ENCODE measurements around the gene PHF21B. TPM values are rescaled to one million over a fixed set of nuclear protein-coding genes. Genes with fewer than 3 reads are reported as not detected.

Gene PHF21B
- polyA plus RNA-seq, 1 donor (not counting 4 experiments of a cell fraction or from before 2014, with no cell fraction given), result not detected

DNA sequence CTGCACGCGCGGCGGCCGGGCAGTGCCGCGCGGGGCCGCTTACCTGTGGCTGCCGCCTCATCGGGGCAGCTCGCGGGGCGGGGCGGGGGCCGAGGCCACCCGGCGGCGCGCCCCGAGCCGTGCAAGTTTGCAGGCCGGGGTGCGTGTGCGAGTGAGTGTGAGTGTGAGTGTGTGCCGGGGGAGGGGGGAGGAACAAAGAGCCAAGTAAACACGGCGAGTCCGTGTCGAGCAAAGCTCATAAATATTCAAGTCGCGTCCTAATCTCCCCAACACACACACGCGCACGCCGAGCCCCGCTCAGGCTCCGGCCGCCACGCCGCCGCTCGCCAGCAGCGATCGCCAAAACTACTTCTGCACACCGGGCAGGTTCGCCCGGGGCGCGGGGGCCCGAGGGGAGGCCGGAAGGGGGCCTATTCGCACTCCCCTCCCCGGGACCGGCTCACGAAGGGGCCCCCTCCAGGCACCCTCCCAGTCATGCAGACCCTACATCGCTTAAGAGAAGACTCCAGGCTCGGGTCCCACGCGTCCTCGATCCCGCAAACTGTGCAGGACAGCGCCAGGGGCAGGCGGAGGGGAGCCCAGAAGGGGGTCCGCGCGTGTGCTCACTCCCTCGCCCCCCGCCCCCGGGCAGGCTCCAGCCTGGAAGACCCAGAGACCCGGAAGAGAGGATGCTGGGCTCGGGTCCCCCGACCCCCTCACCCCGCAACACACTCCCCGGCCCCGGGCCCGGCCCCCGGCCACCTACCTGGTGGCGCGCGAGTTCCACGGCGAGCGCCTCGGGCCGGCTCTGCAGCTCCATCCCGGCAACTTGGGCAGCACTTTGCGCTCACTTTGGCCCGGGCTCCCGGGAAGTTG lies 827 bp downstream of the PHF21B start:
- Histone ChIP-seq H3K9ac (ENCODE audit: control insufficient read depth, extremely low read depth, insufficient read depth, low read length) (no peak overlapping the region), H3K36me3 (ENCODE audit: control insufficient read depth in 2 of 2, extremely low read depth in 1 of 2, insufficient read depth in 2 of 2, low read length in 2 of 2) (no peaks in the 10 kb centered on the region), H3K9me1 (ENCODE audit: control insufficient read depth, extremely low read depth, insufficient read depth, low read length) (no peaks in the 10 kb centered on the region), H4K20me1 (ENCODE audit: control insufficient read depth, extremely low read depth, insufficient read depth, low read length) (no peaks in the 10 kb centered on the region), H3K4me2 (ENCODE audit: control insufficient read depth, extremely low read depth, insufficient read depth, low read depth, low read length) (peak overlapping the region; percentile 45), H3K79me2 (ENCODE audit: control insufficient read depth, insufficient read depth, low read length) (no peaks in the 10 kb centered on the region), H3K9me3 (ENCODE audit: control insufficient read depth, low read depth, low read length) (no peaks in the 10 kb centered on the region), H2AFZ (ENCODE audit: control insufficient read depth, low read length) (no peak overlapping the region), H3K27me3 (ENCODE audit: control insufficient read depth, extremely low read depth, insufficient read depth, low read length) (peaks cover 78% of the 10 kb centered on the region), H3K27ac (ENCODE audit: control insufficient read depth, insufficient read depth, low read length) (no peak overlapping the region), H3K4me3 (ENCODE audit: control insufficient read depth in 2 of 3, extremely low read depth in 1 of 3, insufficient read depth in 2 of 3, low read depth in 1 of 3, low read length in 3 of 3) (peak overlapping the region in 2 of 3 experiments; percentile 27 to 35), H3K4me1 (ENCODE audit: control insufficient read depth, extremely low read depth, insufficient read depth, low read length) (peaks cover 6% of the 10 kb centered on the region)
- no peak for FAIRE-seq
- DNase-seq (ENCODE audit: low read depth, low spot score), result no peak
- TF ChIP-seq EZH2 (IDR thresholded peaks at IDR 0.05; ENCODE audit: low read length), result peak; percentile 19
- TF ChIP-seq, protein P1, sequence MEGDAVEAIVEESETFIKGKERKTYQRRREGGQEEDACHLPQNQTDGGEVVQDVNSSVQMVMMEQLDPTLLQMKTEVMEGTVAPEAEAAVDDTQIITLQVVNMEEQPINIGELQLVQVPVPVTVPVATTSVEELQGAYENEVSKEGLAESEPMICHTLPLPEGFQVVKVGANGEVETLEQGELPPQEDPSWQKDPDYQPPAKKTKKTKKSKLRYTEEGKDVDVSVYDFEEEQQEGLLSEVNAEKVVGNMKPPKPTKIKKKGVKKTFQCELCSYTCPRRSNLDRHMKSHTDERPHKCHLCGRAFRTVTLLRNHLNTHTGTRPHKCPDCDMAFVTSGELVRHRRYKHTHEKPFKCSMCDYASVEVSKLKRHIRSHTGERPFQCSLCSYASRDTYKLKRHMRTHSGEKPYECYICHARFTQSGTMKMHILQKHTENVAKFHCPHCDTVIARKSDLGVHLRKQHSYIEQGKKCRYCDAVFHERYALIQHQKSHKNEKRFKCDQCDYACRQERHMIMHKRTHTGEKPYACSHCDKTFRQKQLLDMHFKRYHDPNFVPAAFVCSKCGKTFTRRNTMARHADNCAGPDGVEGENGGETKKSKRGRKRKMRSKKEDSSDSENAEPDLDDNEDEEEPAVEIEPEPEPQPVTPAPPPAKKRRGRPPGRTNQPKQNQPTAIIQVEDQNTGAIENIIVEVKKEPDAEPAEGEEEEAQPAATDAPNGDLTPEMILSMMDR (optimal IDR thresholded peaks at IDR 0.05 in 1 of 3, IDR thresholded peaks at IDR 0.05 in 1 of 3, conservative IDR thresholded peaks at IDR 0.05 in 1 of 3; ENCODE audit: extremely low read depth in 1 of 3, insufficient read depth in 2 of 3, low read length in 3 of 3), result no peak
- dilution Hi-C loops (cut with MboI; ENCODE audit: extremely low pct_ligation_motif_present, low sequenced_read_pairs), result no loop called here

GRCh38 chr22:45008186-45008681 lies 1.6 kb downstream of the PHF21B start:
- H3K9me3 ChIP-seq (ENCODE audit: control insufficient read depth, low read depth, low read length), result no peaks in the 10 kb centered on the region
- no peak overlapping the region for H3K9ac ChIP-seq (ENCODE audit: control insufficient read depth, extremely low read depth, insufficient read depth, low read length)
- no peaks in the 10 kb centered on the region for H3K36me3 ChIP-seq (ENCODE audit: control insufficient read depth in 2 of 2, extremely low read depth in 1 of 2, insufficient read depth in 2 of 2, low read length in 2 of 2)
- peak overlapping the region; percentile 62 for H3K4me2 ChIP-seq (ENCODE audit: control insufficient read depth, extremely low read depth, insufficient read depth, low read depth, low read length)
- peaks cover 78% of the 10 kb centered on the region for H3K27me3 ChIP-seq (ENCODE audit: control insufficient read depth, extremely low read depth, insufficient read depth, low read length)
- H3K9me1 ChIP-seq (ENCODE audit: control insufficient read depth, extremely low read depth, insufficient read depth, low read length), result no peaks in the 10 kb centered on the region
- no peaks in the 10 kb centered on the region for H3K79me2 ChIP-seq (ENCODE audit: control insufficient read depth, insufficient read depth, low read length)
- H3K4me1 ChIP-seq (ENCODE audit: control insufficient read depth, extremely low read depth, insufficient read depth, low read length), result peaks cover 6% of the 10 kb centered on the region
- no peak for DNase-seq (ENCODE audit: low read depth, low spot score)
- no peak overlapping the region for H2AFZ ChIP-seq (ENCODE audit: control insufficient read depth, low read length)
- no peak for FAIRE-seq
- TF ChIP-seq, protein P1 (optimal IDR thresholded peaks at IDR 0.05 in 1 of 3, IDR thresholded peaks at IDR 0.05 in 1 of 3, conservative IDR thresholded peaks at IDR 0.05 in 1 of 3; ENCODE audit: extremely low read depth in 1 of 3, insufficient read depth in 2 of 3, low read length in 3 of 3), result no peak
- TF ChIP-seq EZH2 (IDR thresholded peaks at IDR 0.05; ENCODE audit: low read length), result peak; percentile 73
- no peak overlapping the region for H3K27ac ChIP-seq (ENCODE audit: control insufficient read depth, insufficient read depth, low read length)
- dilution Hi-C loops (cut with MboI; ENCODE audit: extremely low pct_ligation_motif_present, low sequenced_read_pairs), result no loop called here
- peak overlapping the region; percentile 14 to 46 (median 38) for H3K4me3 ChIP-seq (ENCODE audit: control insufficient read depth in 2 of 3, extremely low read depth in 1 of 3, insufficient read depth in 2 of 3, low read depth in 1 of 3, low read length in 3 of 3)
- H4K20me1 ChIP-seq (ENCODE audit: control insufficient read depth, extremely low read depth, insufficient read depth, low read length), result no peaks in the 10 kb centered on the region

All from keratinocyte (primary cell).